ENCODE data around the gene ANKH. TPM values are rescaled to one million over a fixed set of nuclear protein-coding genes. Genes with fewer than 3 reads are reported as not detected.

ANKH gene
- total RNA-seq, 1 donor from 2014 or later, result 25.5 TPM

DNA sequence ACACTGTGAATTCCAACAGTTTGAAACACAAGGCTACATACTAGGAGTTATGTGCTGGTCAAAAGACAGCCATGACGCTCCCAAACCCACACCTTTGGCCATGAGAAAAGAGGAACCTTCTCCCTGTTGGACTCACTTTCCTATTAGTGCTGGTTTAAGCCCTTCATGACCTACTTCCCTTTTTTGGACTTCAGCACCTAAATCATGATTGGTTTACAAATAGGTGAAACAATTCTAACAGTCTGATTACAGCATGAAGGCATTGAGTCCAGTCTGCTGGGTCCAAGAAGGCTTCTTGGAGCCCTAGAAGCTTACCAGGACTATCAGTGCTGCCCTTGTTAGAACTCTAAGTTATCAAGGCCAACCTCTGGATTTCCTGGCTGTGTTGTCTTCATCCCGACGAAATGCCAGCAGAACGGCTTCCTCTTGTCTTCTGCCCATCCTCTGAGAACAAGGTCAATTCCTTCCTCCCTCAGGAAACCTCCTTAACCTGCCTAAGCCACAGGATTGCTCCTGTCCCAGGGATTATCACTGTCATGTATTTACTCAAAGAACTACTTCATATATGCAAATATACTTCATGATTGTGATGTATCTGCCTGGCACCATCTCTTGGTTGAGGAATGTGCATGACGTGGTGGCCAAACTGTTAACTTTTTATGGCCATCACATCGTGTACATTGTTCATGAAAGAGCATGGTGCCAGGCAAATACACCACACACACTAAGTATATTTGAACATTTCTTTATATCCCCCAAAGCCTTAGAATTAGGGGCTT is 83.6 kb downstream of the ANKH start:
- ATAC-seq, result no peak

DNA sequence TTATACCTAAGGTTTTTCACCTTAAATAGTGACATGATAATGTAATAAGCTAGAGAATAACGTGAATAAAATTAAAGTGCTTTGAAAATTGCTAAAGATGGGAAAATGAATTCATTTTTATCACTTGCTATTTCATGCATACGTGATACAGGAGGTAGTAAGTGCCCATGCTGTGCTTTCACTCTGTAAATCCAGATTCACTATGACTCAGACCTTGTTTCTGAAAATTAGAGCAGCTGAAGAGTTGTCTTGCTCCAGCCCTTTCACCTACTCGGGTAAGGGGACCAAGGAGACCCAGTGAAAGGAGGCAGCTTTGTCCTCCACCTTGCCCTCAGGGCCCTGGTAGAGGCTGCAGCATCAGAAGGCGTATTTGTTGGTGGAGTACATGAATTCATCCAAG is 87.9 kb downstream of the ANKH start:
- ATAC-seq, result no peak

DNA sequence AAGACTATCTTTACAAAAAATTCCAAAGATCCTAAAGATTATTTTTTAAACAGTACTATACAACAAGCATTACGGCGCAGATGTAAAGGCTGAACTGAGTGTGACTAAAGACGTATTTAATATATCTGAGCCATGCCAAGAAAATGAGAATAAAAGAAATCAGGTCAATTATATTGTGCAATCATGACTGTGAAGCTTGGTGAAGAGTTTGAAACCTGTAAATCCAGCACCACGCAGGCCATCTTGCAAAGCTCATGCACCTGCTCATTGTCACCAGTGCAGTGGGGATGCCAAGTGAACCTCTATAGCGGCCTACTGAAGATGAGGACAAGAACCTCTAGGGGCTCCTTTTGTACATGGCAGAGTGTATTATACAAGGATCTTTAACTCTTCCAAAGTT is 89.0 kb downstream of the ANKH start:
- peak; percentile 79 for ATAC-seq

DNA sequence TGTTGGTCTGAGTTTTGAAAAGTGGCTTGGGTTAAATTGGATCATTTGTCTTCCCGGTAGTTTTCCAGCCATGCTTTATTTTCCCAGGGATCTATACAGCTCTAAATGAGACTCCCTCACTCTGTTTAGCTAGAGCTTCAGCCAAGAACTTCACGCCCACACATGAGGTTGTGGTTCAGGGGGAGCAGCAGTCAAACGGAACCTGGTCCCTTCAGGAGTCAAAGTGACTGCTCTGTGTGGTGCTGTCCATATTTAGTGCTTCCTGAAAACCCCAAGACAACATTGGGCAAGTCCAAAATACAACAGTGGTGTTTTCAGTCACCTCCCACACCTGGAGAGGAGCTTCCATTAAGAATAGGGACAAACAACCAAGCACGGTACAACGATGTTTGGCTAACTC is 90.5 kb downstream of the ANKH start:
- no peak for ATAC-seq

DNA sequence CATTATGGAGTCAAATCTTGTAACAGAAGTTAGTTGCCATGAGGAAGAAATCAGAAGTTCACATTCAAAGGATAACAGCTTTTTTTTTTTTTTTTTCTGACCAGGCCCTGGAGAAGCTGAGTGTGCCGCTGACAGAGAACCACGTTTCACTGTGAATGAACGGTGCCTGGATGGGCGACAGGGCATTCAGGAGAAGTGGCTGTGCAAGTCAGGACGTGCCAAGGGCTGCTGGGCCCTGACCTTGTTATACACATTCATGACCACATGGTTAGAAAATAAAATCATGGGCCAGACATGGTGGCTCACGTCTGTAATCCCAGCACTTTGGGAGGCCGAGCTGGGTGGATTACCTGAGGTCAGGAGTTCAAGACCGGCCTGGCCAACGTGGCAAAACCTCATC is 91.6 kb downstream of the ANKH start:
- no peak for ATAC-seq

DNA sequence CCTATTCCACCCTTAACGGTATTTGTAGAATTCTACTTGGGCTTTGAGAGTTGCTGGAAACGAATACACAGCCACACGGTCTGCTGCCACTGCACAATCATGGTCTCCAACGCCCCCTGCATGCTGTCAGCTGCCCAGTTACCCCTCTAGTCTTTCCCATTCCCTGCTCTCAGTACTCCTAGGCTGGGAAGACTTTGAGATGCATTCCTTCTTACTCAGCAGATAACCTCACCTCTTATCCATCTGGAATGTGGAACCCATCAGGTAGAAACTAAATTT is 92.8 kb downstream of the ANKH start:
- ATAC-seq, result no peak

DNA sequence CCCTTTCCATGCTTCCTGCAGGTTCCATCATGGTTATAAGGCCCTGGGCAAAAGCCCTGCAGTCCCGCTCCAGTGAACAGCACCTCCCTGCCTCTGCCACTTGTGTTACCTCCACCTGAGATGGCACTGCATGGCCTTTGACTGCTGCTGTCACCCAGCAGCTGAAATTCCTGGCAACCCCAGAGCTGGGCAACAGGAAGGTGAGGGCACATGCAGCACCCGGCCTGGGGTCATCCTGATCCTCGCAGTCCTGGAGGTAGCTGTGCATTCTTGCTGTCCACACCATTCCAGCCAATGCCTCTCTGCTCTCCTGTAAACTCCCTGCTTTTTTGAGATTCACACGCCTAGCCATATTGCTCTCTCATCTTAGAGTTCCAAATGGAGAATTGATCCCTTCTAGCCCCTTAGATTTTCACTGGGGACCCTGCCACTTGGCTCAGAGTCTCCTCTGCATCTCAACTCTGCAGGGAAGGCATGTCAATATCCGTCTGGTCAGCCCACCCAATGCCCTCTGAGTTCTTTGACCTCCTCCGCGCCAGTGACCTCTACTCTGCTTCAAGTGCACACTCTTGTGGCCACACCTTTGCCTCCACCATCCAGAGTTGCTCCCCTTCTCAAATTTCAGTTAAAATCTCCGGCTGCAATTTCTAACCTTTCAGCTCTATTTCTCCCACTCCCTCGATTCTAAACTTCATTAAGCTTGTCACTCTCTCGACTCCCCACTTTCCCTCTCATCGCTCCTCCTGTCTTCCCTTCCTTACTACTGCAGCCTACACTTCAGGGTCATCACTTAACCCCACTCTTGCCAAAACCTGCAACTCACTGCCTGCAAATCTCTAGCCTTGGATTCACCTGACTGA is 93.4 kb downstream of the ANKH start:
- ATAC-seq, result no peak

DNA sequence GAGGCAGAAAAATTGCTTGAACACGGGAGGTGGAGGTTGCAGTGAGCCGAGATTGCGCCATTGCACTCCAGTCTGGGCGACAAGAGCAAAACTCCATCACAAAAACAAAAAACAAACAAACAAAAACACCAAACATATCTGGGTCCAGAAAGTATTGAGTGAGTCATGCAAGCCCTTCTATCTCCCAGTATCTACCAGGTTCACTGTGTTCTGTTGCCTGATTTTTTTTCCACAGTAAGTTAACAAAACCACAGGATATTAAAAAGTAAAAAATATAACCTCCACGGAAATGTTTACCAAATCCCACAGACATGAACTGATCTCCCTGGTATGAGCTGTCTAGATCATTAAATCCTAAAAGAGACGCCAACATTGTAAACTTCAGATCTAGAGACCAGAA is 94.4 kb downstream of the ANKH start:
- ATAC-seq, result no peak

DNA sequence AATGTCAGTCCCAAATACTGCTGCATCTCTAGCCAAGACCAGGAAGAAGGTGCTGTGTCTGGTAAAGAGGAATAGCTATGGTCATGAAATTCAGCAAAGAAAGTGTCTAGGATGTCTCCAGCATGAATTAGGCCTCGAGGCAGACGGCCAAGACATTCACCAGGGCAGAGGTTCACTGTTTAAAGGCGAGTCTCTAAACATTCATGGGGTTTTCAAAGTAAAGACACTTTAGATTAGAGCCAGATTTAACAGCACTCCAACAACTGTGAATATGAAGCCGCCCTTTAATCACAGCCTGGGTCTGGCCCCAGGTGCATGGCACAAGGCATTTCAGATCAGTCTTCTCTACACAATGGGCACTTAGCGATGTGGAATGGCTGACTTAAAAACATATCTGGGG is 95.0 kb downstream of the ANKH start:
- ATAC-seq, result no peak

DNA sequence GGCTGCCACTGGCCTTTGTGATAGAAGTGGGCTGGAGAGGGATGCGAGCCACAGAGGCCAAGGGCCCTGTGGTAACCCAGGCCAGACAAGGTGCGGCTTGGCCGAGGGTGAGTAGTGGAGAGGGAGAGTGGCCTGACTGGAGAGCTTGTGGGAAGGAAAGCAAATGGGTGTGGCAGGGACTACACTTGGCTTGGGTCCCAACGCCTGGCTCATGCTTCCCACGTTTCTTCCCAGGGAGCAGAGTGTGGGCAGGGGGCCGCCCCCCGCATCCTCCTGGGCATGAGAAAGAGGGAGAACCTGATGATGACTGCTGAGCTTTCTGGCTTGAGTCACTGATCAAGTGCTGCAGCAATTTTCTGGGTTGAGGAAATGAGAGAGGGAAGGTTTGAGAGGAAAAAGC is 95.7 kb downstream of the ANKH start:
- ATAC-seq, result peak; percentile 36

DNA sequence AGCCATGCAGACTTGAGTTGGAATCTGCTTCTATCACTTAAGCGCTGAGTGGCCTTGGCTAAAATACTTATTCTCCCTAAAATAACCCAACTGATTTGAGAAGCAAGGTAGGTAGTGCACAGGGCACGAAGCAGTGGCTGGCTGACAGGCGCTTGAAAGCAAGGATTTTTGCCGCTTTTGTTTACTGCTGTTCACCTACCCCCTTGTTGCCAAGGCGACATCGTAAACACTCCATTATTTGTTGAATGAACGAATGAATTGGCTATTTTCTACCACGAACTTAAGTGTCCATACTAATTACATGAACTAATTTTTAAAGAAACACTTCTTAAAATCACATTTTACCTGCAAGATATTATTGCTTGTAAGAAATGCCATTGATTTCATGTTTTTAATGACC is 98.0 kb downstream of the ANKH start:
- ATAC-seq, result no peak

DNA sequence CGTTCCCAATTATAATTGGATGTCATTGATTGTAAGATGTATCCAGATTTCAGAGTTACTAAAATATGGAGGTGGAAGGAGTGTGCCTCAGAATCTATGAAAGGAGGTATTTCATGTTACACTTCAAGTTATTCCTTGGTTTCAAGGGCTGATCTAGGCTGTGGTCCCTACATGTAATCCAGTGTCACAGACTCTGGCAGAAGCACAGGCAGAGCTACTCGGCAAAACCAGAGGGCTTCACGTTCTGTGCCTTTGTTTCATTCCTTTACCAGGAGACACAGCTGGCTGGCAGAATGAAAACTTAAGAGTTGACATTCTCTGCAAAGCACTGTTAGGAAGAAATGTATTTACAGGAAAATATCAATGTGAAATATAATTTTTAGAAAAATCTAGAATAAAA is 99.6 kb downstream of the ANKH start:
- no peak for ATAC-seq

DNA sequence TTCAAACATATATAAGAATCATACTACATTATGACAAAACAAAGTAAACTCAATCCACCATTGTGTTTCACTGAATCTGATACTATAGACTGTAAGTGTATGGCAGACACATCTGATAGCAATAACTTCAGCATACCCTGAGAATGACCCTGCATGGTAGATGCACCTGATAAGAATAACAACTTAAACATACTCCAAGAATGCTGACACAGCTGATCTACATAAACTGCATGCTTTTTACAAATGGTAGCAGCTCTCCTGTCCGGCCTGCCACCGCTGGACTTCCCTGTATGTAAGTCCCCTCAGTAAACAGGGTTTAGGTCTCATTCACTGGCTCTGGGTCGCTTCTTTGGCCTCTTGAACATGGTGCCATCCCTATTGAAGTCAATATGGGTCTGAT is 100.4 kb downstream of the ANKH start:
- no peak for ATAC-seq

DNA sequence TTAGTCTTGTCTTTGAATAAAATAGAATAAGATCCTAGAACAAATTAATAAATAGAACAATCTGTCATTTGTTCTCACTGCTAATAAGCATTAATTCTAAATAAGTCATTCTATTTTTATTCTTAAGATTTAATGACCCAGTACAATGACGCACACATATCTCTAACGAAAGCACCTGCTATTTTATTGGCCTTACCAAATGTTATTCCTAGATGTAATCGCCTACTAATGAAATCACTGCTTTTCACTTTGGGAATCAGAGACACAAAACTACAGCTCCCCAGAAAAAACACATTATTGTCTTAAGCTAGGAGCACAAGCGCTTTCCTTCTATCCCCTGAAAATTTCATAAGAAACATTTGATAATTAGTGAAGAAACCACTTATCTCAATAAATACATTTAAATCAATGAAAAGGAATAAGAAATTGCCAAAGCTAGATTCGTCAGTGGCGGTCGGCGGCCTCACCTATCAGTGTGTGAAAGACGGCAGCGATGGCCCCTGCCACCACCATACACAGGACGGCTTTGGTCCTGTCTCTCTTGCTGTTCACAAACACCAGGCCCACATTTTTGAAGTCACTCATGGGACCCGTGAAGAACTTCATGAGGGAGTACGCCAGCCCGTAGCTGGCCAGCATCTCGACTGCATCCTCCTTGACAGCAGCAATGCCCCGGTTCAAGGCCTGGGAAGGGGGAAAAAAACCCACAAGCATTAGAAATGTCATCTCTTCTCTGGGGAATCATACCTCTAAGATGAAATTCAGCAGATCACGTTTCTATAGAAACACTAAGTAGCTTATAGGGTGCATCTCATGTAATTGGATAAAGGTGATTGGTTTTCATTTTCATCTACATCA is 102.8 kb downstream of the ANKH start:
- no peak for ATAC-seq

DNA sequence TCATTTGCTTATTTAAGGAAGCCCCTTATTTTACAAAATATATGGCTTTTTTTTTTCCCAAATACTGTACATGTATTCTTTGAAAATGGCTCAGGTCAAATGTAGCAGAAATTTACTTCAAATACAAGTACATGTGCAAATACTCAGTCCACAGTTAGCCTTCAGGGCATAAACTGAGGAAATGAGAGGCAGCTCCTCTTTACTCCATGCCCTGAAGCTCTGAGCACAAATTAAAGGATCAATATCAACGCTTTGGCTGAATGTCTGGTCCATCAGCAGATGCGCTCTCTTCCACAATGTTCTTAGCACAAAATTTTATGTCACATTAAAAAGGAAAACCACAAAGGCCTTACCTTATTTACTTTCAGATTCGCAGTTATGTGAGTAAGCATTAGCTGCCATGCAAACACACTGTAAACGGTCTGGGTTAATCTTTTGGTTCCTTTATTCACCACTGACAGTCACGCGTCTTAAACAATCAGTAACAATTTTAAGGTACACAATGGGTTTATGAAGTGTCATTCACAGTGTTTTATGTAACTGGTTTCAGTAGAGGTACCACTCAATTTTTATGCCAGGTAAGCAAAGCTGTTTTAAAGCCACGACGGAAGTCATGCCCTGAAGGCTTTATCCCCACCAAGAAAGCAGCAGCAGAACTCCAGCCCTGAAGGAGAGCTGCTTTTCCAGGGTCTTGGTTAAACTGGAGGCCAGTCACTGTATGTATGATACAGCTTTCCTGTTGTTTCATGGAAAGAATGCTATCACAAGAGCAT is 103.7 kb downstream of the ANKH start:
- no peak for ATAC-seq

DNA sequence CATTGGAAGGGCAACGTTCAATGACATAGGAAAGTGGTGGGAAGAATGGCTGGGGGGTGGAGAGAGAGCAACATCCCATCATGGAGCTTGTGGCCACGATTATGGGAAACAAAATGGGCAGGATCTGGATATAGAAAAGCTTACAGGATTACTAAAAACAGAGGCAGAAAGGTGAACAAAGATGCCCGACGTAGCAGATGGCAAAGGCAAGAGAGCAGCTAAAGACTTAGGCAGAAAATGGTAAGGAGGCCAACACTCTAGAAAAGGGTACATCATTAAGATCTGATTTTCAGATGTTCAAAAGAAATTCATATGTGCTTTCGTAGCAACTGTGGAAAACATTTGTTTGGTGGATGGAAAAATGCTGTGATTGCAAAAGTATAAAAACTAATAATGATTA is 104.5 kb downstream of the ANKH start:
- no peak for ATAC-seq

DNA sequence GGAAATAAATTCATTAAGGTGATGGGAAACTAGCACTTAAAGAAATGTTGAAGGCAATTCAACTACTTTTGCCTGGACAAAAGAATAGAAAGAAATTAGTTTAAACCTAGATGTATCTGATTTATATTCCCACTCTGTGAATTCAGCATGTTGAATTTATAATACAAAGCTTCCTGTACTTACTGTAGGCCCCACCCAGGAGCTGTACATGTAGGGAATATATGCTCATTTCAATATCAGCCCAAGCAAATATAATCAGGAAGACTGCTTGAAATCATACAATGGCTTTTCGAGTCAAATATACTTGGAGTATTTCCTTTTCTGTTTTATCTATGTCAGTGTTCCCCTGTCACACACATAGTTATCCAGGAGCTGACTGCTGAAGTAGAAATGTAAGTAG is 105.0 kb downstream of the ANKH start:
- ATAC-seq, result no peak

DNA sequence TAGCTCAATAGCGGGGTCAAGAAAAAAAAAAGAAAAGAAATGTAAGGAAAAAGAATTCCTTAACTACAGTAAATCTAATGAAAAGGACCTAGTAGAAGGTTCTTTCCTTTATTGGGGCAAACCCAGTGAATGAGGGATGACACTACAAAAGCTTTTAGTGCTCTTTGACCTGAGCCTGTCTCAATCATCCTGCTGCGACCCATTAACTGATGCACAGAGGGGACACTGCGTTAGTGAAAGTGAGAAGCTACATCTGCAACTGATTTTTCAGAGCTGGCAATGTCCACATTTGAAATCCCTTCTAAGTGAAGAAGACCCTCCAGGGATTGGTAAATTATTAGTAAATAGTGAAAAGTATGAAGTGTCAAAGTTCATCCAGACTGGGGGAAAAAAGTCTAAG is 106.0 kb downstream of the ANKH start:
- ATAC-seq, result no peak

DNA sequence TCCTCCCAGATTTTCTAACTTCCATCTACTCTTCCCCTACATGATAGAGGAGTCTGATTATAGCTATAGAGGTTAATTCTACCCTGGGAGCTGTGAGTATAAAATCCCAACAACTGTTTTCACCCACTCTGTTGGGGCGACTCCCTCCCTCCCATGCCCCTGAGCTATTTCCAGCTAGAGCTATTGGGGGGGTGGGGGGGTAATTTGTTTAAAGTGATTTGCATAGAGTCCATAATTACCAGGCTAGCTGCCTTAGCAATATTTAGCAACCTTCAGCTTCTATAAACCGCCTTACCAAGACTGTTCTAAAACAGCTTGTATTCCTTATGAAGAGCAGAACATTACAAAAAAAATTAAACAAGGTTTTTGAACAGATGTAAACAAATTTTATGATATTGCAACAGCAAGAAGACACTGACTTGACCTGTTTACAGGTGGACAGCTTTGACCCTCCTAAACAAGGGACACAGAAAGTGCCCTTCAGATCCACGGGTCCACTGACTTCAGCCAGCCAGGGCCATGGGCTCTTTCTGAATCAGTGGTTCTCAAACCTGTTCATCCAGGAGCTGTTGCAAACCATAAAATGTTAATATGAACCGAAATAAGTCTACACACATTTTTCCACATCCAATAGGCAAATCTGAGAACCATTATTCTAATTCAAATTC is 108.9 kb downstream of the ANKH start:
- no peak for ATAC-seq

DNA sequence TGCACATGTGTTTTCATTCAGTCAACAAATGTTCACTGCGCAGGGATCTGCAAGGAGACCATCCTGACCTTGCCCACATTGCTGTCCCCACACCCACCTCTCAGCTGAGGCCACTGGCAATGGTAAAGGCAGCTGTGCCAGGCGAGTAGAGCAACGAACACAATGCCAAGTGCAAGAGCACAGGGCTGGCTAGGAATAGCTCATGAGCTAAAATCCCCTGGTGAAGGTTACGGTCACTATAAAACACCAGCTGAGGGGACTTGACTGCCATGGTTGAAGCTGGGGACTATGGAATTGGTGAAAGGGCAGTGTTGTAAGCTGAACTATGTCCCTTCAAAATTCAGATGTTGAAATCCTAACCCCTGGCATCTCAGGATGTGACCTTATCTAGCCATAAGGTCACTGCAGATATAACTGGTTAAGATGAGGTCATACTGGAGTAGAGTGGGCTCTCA is 111.0 kb downstream of the ANKH start:
- no peak for ATAC-seq

DNA sequence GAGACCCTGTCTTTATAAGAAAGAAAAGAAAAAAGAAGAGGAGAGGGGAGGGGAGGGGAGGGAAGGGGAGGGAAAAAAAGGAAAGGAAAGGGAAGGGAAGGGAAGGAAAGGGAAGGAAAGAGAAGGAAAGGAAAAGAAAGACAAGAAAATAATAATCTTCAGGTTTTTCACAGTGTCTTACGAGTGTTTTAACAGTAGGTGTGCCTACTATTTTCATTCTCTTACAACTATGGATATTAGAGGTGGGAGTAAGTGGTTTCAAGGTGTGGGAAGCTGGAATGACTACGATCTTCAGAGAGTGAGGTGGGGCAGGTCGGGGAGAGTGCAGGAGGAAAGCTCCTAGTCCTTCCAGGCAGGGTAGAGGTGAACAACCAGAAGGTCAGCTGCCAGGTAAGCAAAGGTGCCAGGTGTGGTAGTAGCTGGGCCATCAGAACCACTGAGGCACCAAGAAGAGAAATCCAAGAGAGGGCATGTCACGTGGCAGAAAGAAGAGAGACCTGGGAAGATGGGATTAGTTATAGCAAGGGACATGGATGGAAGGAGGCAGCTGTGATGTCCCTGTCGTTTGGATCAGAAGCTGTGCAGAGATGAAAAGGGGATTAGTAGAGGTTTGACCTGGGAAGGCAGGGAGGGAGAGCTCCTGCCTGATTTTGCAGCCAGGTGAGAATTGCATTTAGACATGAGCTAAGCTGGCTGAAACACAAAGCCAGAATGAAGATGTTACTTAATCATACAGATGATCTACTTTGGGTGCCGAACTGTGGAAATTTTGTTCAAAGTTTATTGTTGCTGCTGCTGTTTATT is 111.6 kb downstream of the ANKH start:
- no peak for ATAC-seq
